Stimulated activated CD8-positive, alpha-beta memory T cell treated with anti-CD3 and anti-CD28 coated beads, Interleukin-4, amount 100 ng/mL, for 48 hours (primary cell): ENCODE results near the gene KLHL24.
"Not testable (repeated sequence)": the region's sequence is repeated elsewhere in the genome, so short reads cannot be mapped to it uniquely, and the experiment has no call there.

Experiments
- DNase-seq: peaks from one replicate; pipeline ENCODE4 v3.0.0-alpha.2; 2020

KLHL24 gene, protein sequence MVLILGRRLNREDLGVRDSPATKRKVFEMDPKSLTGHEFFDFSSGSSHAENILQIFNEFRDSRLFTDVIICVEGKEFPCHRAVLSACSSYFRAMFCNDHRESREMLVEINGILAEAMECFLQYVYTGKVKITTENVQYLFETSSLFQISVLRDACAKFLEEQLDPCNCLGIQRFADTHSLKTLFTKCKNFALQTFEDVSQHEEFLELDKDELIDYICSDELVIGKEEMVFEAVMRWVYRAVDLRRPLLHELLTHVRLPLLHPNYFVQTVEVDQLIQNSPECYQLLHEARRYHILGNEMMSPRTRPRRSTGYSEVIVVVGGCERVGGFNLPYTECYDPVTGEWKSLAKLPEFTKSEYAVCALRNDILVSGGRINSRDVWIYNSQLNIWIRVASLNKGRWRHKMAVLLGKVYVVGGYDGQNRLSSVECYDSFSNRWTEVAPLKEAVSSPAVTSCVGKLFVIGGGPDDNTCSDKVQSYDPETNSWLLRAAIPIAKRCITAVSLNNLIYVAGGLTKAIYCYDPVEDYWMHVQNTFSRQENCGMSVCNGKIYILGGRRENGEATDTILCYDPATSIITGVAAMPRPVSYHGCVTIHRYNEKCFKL

DNA sequence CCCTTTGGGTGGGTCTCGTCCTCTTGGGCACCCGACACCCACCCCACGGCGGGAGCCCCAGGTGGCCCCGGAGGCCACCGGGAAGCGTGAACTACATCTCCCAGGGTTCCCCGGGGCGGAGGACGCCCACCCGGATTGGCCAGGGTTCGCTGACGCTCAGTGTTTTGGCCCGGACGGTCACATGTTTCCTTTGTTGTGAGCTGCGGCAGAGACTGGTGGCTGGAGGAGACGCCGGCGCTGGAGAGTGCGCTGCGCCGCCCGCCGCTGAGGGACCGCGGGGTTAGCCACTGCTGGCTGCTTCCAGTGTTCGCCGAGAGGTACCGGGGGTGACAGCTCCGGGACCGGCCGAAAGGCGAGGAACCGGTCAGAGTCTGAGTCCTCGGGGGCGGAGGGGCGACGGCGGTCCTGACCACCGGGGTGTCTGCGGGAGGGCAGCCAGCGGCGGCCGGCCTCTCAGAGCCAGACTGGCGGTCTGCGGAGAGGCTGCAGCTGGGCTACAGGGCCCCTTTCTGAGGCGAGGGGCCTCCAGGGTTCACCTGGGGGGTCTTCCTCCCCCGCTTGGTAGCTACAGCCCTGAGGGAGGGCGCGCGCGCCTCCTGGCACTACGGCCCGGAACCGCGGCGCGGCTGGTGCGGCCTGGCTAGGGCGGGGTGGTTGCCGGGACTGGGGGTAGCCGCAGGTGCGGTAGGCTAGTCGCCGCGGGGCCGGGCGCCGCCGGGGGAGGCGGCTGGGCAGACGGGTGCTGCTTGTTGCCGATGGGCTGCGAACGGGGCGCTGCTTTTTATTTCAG is at the start of gene KLHL24:
Gene KLHL24 (plus strand): TSS at position 193 of the 790 bp plus-strand sequence. CDS start 14,734 bp downstream, outside the sequence.
- DNase-seq: peak; percentile 92

DNA sequence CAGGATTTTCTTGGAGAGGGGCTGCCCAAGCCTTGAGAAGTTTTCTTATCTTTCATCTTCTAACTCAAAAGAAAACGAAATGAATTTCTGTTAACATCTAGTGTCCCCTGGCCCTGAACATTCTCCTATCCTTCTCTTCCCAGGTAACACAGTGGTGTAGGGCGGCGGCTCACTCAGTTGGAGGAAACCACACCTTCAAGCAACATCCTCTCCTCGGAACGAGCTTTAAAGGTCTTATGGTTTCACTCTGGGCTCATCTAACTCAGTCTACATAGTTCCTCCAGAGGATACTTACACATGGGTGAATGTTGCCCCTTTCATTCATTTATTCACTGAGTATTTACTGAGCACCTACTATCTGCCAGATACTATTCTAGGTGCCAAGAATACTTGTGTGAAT is 48.9 kb upstream of the KLHL24 start:
- no peak for DNase-seq

DNA sequence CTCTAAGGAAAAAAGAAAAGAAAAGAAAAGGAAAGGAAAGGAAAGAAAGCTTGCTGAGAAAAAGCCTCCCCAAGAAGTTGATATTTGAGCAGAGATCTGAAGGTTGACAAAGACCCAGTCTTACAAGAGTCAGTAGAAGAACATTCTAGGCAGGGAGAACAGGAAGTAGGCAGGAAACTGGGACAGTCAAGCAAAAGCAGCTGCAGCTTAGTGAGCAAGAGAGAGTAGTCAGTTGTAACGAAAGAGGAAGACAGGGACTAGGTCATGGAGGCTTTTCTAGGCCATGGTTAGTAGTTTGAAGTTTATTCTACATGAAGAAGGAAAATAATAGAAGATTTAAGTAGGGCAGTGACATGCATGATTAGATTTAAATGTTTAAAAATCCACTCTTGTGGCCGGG is 48.1 kb upstream of the KLHL24 start:
- DNase-seq: no peak

DNA sequence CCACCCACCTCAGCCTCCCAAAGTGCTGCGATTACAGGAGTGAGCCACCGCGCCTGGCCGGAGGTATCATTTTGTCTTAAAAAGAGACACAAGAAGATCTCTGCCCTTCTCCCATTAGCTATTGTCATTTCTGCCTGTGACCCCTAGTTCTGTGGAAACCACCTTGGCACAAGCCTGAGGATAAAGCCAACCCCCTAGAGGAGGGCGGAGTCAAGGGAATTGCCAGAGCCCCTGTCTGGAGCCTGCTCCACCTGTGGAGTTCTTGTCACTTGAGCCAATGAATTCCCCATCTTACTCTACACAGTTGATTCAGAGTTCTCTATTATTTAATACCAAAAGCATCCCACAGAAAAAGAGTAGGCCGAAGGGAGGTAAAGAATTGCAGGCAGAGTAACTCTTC is 45.0 kb upstream of the KLHL24 start:
- no peak for DNase-seq

DNA sequence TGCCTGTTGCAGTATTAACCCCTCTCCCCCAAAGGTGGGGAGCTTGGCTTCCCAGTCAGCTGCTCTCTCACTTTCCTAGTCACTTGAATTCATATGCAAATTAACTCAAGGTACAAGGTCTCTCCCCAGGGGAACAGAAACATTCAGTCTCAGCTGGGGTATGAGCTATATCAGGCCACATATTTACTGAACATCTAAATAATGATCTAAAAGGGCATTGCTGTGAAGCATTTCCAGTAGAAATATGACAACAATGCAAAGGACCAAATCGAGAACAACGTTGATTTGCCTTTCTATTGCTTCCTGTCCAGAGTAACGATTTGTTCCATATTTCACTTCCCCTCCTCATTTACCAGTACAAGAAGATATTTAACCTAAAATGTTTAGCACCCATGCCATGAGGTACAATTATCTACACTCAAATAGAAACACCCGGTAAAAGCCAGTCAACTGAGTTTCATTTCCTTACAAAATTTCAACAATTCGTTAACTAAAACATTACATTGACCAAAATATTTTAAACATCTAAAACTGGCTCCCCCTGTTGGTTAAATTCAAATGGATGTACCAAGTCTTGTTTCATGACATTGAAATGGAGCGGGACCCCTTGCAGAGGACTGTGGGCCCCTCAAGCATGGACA is 43.4 kb upstream of the KLHL24 start:
- no peak for DNase-seq

DNA sequence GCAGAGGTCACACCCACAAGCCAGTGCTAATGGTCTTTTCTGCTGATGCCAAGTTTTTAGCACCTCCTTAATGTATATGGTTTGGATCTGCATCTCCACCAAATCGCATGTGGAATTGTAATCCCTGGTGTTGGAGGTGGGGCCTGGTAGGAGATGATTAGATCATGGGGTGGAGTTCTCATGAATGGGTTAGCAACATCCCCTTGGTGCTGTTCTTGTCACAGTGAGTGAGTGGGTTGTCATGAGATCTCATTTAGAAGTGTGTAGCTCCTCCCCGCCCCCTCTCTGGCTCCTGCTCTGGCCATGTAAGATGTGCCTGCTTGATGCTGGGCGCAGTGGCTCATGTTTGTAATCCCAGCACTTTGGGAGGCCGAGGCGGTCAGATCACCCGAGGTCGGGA is 42.6 kb upstream of the KLHL24 start:
- DNase-seq: no peak

DNA sequence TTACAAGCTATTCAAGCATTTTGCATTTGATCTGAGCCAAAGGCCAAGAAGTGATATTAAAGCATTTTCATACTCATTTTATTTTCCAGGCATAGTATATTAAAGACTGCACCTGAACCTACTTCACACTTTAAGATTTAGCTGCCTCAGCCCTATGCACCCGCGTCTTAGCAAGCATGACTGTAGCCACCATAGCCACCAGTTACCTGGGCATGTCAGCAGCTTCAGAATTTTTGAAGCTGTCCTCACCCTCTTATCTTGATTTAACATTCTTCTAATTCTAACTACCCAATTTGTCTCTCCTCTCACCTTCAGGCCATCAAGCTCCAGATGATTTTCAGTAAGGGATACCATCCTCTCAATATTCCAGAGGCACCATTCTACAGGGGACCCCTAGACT is 40.8 kb upstream of the KLHL24 start:
- DNase-seq: no peak

DNA sequence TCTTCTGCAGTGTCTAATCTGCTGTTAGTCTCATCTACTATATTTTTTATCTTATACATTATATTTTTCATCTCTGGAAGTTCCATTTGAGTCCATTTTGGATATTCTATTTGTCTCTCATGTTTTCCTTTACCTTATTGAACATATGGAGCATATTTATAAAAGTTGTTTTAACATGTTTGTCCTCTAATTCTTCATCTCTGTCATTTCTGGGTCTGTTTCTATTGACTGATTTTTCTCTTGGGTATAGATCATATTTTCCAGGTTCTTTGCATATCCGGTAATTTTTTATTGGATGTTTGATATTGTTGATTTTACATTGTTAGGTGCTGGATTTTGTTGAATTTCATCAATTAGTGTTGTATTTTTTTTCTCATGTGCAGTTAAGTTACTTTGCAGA is 37.5 kb upstream of the KLHL24 start:
- no peak for DNase-seq

DNA sequence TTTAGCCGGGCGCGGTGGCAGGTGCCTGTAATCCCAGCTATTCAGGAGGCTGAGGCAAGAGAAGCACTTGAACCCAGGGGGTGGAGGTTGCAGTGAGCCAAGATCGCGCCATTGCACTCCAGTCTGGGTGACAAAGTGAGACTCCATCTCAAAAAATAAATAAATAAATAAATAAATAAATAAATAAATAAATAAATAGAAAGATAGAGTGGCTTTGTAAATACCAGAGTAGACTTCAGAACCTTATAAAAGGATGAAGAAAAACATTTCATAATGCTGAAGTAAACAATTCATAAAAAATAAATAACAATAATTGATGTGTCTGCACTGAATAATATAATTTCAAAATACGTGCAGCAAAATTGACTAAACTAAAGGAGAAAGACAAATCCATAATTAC is 24.1 kb upstream of the KLHL24 start:
- not testable (repeated sequence) for DNase-seq

DNA sequence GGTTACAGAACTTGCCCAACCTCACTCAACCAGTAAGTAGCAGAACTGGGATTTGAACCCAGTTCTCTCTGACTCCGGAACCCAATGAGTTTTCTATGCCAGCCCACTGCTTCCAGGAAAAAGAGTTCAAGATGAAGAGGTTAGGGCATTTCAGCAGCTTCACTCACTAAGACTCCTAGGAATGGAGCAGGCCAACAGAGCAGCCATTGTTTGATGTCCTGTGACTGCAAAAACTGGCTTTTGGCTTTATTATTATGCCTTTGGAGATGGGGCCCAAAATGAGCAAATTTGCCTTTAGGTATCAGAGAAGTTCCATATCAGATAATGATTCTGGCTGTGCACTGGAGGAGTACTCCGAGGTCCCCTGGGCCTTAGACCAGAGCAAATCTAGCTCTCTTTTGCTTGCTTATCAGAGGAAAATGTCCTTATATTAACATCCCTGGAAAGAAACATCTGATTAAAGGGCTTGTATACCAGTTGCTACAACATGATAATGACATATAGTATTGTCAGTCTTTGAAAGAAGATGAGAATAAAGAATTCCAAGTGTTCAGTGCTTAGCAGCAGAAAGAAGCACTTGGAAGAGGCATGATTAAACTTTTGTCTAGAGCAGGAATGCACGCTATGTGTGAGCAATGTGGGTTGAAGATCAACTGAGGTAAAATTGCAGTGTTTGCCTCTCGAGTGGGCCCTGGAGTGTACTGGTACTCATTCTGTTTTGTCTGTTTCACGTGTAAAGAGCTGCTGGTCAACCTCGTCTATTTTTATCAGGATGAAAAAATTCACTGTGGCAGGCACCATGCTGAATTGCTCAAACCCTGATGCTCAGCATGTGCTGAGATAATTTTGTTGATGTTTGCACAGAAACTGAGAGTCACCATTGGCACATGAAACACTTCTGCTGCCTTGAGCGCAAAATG is 21.8 kb upstream of the KLHL24 start:
- no peak for DNase-seq

DNA sequence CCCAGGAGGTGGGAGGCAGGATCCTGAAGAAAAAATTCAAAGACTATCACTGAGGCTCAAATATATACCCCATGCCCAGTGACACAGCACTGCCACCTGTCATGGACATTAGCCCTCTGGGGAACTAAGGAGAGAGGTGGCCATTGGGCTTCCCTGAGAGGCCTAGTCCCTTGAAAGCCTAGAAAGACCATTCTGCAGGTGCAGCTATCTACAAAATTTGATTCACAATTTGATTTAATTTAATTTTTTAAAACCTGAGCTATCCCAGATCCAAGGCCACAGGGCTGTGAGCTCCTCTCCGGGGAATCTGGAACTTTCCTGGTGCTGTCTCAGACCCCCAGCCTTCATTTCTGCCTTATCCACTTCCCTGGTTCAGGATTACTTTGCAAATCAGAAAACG is 16.9 kb upstream of the KLHL24 start:
- DNase-seq: no peak

DNA sequence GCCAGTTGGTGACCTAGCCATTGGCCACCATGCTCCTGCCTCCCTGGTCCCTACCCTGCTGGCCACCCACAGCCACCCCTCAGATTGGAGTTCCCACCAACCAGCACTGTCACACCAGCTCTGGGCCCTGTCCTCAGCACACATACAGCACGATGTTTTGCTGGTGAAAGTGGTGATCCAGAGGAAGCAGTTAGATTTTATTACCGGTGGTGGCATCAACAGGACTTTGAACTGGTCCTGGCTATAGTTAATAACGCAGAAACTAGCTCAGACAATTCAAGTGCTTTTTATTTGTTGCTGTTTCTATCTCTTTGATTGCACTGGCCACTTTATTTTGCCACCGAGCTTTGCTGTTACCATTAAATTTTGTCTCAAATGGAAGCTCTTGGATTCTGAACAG is 16.4 kb upstream of the KLHL24 start:
- DNase-seq: no peak

DNA sequence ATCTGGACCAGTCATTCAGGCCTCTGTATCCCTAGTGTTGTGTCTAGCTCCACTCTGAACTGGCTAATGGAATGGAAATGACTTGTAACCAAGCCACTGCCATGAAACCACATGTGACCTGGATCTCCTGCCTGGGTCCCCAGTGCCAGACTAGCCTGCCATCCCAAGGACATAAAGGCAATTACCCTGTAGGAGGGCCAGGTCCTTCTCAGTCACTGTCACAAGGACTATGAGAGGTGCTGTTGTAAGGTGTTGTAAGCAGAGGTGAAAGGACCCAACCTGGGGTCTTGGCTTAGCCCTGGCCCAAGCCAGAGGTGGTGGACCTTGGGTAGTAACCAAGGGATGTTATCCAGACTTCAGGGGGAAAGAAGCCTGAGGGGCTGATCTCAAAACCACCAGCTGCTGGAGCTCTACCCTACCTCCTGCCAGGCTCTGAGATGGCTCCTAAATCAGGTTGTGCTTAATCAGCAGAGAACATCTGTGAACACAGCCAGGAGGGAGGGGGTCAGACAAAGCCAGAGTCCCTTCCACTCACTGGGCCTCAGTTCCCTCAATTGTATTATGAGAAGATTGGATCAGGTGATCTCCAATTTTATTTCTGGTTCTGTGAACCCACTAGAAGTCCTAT is 15.7 kb upstream of the KLHL24 start:
- DNase-seq: no peak

DNA sequence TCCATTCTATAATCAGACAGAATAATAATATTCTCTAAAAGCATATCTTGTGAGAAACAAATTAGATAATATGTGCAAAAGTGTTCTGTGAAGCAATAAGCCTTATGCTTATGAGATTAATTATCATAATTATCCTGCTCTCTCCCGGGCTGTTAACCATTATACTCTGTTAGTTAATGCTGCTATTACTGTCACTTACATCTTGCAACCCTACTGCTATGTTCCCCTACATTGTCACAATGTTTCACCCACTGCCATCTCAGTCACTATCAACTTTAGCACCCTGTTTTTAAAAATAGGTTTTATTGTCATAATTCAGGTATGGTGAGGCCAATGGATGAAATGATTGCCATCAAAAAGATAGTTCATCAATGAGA is 15.2 kb upstream of the KLHL24 start:
- no peak for DNase-seq

DNA sequence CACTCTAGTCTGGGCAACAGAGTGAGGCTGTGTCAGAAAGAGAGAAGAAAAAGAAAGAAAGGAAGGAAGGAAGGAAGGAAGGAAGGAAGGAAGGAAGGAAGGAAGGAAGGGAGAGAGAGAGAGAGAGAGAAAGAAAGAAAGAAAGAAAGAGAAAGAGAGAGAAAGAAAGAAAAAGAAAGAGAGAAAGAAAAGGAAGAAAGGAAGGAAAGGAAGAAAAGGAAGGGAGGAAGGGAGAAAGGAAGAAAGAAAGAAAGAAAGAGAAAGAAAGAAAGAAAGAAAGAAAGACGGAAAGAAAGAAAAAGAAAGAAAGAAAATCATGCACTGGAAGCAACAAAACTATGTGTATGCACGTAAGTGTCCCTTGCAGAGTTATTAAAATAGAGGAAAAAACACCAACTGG is 12.9 kb upstream of the KLHL24 start:
- not testable (repeated sequence) for DNase-seq

DNA sequence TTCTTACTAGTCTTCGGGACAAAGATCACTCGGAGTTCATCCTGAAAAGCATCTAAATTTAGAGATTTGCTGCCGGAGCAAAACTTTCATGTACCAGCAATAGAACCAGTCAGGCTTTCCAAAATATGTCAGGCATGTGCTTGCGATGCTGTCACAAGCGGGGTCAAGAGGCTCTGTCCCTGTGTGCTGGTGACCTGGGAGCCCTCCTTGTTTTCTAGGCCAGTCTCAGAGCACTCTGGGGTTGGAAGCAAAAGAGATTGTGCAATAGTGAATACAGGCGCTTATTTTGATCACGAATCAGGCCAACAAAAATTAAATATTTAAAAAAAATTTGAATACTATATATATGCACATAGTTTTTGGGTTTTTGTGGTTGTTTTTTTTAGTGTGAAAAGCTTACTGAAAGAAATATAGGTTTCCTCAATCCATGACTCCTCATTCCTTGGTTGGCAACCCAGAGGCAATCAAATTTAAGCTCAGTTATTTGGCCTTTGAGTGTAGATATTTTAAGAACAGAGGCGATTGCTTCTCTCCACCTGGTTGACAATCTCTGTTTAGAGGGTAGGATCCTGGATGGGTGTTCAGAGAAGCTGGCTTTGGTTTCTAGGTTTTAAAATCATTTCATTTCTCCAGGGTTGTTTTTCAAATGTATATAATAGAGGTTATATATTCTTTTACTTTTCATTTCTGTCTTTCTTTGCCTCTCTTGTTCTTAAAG is 8.4 kb upstream of the KLHL24 start:
- DNase-seq: no peak

DNA sequence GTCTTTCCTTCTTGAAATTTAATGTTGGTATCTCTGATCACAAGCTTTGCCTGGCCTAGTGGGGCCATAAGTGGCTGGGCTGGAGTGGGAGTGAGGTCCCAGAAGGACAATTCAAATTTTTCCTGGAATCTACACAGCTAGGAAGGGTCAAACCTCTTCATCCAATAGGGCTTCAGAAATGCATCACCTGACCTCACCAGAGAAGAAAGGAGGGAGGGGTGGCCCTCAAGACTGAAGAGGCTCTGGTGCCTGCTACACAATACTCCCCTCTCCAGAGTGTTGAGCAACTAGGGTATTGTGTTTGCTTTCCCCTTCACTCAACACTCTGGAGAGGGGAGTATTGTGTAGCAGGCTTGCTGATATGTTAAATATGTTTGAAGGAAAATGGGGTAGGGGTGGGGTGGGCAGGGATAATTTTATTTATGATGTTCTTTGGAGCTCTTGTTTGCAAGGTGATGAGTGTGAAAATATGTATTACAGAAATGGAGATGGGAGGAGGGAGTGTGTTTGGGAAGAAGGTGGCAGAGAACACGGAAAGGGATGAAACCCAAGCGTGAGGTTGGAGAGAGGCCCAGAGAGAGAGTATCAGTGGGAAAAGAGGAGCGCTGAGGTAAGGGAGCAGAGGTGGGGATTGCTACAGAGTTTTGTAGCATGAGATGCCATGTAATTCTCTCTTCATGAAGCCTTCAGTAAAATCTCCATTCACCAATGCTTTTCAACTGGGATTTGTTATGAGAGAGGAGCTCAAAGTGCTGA is 5.7 kb upstream of the KLHL24 start:
- DNase-seq: no peak

DNA sequence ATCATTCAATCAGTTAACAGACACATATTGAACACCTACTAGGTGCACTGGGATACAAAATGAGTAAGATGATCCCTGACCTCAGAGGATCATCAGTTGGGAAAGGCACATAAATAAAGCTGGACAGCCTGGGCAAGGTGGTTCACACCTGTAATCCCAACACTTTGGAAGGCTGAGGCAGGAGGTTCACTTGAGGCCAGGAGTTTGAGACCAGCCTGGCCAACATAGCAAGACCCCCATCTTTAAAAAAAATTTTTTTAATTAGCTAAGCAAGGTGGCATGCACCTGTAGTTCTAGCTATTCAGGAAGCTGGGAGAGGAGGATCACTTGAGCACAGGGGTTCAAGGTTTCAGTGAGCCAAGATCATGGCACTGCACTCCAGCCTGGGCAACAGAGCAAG is 3.7 kb upstream of the KLHL24 start:
- DNase-seq: no peak

DNA sequence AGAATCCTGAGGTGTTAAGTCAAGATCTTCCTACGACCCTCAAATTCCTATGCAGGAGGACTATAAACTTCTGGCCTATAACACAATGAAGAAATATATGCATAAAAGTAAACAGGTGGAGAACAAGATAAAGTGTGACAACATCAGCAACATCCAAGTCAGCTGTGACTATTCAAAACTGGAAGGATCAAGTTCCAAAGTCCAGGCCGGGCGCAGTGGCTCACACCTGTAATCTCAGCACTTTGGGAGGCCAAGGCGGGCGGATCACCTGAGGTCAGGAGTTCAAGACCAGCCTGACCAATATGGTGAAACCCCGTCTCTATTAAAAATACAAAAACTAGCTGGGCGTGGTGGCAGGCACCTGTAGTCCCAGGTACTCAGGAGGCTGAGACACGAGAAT is 2.7 kb upstream of the KLHL24 start:
- not testable (repeated sequence) for DNase-seq

DNA sequence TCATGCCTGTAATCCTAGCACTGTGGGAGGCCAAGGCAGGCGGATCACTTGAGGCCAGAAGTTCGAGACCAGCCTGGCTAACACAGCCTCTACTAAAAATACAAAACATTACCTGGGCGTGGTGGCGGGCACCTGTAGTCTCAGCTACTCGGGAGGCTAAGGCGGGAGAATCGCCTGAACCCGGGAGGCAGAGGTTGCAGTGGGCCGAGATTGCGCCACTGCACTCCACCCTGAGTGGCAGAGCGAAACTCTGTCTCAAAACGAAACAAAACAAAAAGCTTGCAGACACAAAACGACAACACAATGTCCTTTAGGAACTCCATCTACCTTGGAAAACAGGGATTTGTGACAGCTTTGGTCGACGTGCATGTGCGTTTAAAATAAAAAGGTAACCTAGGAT is 716 bp upstream of the KLHL24 start:
- no peak for DNase-seq

DNA sequence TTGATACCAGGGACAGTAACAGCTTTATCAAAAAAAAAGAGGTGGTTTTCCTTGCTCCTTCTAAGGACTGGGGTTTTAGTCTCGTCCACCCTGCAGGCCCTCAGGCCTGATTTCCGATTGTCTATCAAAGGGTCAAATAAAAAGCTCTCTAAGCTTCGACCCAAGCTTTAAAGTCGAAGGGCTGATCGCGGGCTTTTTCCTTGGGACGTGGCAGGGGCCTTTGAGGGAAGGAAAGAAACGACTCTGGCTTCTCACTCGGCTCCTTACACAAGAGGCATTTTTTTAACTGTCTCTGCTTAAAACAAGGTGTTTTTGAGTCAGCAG is 354 bp upstream of the KLHL24 start:
- DNase-seq: no peak
